C4-2B (cell line): ENCODE measurements around the gene SRRD.

Experiments
- H3K27ac ChIP-seq: fragments of 450-650 bp; 2 replicates; pipeline ENCODE4 v1.5.1; 2017
- ZFX ChIP-seq: fragments of 450-650 bp; IDR thresholded peaks from 2 replicates; pipeline ENCODE4 v1.6.1; 2017
- TF ChIP-seq, protein P1 (sequence below): fragments of 450-650 bp; conservative IDR thresholded peaks from 2 replicates; pipeline ENCODE4 v1.5.1; 2017; ENCODE audit warnings: mild to moderate bottlenecking

SRRD gene

DNA sequence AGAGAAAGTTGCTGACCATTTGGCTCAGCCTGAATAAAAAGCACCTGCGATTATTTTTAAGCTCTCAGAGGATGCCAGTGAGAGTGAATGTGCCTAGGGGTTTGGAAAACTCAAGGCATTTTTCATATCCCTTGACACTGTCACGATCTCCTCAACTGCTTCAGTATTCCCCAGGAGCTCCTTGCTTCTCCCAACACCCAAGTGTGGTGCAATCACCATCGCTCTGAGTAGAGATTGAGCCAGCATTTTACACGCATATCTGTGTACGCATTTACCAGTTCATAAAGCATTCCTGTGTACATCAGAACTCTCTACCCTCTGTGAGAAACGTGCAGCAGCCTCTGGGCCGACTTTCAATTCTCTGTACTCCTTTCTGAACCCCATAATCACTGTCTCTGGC, 1.3 kb downstream of the SRRD start:
- H3K27ac ChIP-seq: no peak overlapping the region
- TF ChIP-seq, protein P1, sequence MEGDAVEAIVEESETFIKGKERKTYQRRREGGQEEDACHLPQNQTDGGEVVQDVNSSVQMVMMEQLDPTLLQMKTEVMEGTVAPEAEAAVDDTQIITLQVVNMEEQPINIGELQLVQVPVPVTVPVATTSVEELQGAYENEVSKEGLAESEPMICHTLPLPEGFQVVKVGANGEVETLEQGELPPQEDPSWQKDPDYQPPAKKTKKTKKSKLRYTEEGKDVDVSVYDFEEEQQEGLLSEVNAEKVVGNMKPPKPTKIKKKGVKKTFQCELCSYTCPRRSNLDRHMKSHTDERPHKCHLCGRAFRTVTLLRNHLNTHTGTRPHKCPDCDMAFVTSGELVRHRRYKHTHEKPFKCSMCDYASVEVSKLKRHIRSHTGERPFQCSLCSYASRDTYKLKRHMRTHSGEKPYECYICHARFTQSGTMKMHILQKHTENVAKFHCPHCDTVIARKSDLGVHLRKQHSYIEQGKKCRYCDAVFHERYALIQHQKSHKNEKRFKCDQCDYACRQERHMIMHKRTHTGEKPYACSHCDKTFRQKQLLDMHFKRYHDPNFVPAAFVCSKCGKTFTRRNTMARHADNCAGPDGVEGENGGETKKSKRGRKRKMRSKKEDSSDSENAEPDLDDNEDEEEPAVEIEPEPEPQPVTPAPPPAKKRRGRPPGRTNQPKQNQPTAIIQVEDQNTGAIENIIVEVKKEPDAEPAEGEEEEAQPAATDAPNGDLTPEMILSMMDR: no peak
- TF ChIP-seq ZFX: no peak

DNA sequence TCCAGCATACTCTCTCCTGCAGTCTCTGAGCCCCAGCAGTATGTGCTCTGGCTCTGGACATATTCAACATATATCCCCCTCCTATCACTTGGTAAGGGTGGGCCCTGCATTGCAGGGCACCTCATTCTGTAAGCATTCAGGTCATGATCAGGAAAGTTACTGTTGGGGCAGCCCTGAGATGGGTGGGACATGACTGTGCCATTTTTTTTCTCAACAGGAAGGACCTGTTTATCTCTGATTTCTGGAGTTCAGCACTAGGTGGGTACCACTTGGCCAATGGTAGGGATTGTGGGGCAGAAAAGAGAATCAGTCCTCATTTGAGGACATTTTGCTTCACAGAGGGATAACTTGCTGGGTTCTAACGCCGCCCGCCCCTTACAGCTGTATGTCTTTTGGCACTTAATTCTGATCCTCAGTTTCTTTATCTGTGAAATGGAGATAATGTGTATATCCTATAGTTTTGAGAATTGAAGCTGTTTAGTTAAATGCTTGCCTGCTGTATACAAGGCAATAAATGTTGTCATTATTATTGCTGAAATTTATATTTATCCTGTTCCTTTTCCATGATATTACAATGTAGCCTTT, 2.2 kb downstream of the SRRD start:
- no peak for TF ChIP-seq ZFX
- TF ChIP-seq, protein P1: no peak
- no peak overlapping the region for H3K27ac ChIP-seq

DNA sequence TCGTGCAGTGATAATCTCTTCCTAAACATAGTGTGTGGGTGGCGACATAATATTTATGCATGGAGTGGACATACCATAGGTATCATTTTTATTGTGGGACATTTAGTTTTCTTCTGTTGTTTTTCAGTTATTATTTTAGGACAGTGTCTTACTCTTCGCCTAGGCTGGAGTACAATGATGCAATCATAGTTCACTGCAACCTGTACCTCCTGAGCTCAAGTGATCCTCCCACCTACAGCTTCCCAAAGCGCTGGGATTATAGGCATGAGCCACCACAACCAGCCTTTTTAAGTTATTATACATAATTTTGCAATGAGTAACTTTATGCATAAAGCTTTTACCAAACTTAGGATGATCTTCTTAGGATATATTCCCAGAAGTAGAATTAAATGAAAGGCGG, 2.7 kb downstream of the SRRD start:
- H3K27ac ChIP-seq: no peak overlapping the region
- TF ChIP-seq, protein P1: no peak
- no peak for TF ChIP-seq ZFX

DNA sequence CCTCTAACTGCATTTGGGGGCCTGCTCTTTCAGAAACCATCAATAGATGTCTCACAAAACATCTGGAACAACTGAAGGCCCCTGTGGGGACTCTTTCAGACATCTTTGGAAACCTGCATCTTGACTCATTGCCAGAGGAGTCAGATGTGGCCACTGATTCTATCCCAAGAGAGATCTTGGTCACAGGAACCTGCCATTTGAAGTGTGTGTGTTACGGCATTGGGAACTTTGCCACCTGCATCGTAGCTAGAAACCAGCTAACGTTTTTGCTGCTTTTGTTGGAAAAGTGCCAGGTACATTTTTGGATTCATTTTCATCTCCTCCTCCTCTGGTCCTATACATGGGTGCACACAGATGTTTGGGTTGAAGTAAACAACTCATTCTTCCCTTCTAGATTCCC, 4.3 kb downstream of the SRRD start:
- TF ChIP-seq ZFX: no peak
- TF ChIP-seq, protein P1: no peak
- H3K27ac ChIP-seq: no peak overlapping the region

DNA sequence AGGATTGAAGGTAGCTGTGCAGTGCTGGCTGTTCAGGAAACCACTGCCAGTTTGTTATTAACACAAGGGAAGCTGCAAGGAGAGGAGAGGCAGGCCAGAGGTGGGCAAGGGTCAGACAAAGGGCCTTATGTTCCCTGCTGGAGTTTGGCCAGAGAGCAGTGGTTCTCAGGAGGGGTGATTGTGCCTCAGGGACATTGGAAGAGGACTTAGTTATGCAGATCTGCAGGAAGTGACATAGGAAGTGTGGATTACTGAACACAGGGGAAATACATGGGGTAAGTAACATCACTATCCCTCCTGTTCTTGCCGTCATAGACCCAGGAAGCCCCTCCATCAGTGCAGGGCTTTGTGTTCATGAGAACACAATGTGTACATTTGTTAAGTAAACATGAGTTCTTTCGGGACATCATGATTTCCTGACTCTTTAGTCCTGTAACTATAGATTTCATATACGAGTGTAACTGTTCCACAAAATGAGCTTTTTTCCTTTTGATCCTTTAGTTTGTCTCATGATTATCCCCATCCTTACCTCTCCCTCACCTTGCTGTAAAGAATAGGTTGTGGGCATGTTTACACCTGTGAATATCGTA, 5.9 kb downstream of the SRRD start:
- no peak overlapping the region for H3K27ac ChIP-seq
- TF ChIP-seq ZFX: no peak
- TF ChIP-seq, protein P1: no peak

DNA sequence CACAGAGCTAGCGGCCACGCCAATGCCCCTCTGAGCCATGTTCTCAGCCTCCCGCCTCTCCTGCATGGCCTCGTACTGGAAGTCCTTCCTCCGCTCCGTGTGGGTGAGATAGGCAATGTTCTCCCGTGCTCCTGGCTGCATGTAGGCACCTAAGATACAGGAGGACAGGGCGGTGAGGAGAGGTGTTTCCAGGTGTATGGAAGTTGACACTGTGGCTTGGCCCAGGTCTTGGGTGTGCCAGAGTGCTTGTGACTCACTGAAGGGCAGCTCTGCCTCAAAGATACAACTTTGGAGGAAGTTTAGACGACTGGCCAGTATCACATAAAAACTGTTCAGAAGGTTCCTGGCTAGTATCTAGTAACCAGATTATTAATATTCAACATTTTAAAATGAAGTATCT, 8.5 kb downstream of the SRRD start:
- TF ChIP-seq, protein P1: no peak
- no peak for TF ChIP-seq ZFX
- no peak overlapping the region for H3K27ac ChIP-seq

DNA sequence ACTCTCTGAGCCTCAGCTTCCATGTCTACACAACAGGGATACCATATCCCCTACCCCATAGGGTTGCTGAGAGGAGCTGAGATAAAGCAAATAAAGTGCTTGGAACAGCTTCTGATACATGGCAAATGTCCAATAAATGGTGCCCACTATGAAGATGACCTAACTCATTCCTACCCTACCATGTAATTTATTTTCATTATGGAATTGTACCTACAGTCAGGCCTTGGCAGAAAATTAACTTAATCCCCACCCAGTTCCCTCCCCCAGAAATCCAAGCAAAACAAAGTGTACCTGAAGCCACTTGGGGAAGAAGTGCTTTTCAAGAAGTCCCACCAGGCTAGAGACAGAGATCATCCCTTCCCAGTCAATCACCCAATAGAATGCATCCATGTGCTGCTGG, 10.8 kb downstream of the SRRD start:
- no peak overlapping the region for H3K27ac ChIP-seq
- TF ChIP-seq, protein P1: no peak
- TF ChIP-seq ZFX: no peak
